Measurements from ENCODE around the gene TCEA3.
A peak's percentile ranks its signal among the peaks of the same experiment; 100 is the strongest.

Gene TCEA3

GRCh38 chr1:23420778-23421177 is 3.8 kb downstream of the TCEA3 start:
- TF ChIP-seq CTCF (conservative IDR thresholded peaks at IDR 0.05): no peak
- H3K27ac ChIP-seq: peak overlapping the region; percentile 96

- TF ChIP-seq CTCF (conservative IDR thresholded peaks at IDR 0.05): no peak
- peak overlapping the region; percentile 31; the same call in 1 of the 2 replicates for H3K27ac ChIP-seq
Measured at GRCh38 chr1:23419180-23419579, 5.4 kb downstream of the TCEA3 start.

GRCh38 chr1:23417570-23417969 is 7.0 kb downstream of the TCEA3 start:
- TF ChIP-seq CTCF (conservative IDR thresholded peaks at IDR 0.05): no peak

GRCh38 chr1:23416964-23417363 is 7.6 kb downstream of the TCEA3 start:
- H3K27ac ChIP-seq: peak overlapping the region; percentile 31
- no peak for TF ChIP-seq CTCF (conservative IDR thresholded peaks at IDR 0.05)

More at GRCh38 chr1:23417570-23417969, 7.0 kb downstream of the TCEA3 start:
- H3K27ac ChIP-seq: peak overlapping the region; percentile 31

GRCh38 chr1:23408797-23409290 is 15.7 kb downstream of the TCEA3 start:
- TF ChIP-seq CTCF (conservative IDR thresholded peaks at IDR 0.05): no peak
- no peak overlapping the region for H3K27ac ChIP-seq

GRCh38 chr1:23407016-23407630 is 17.4 kb downstream of the TCEA3 start:
- peak overlapping the region; percentile 82 for H3K27ac ChIP-seq
- TF ChIP-seq CTCF (conservative IDR thresholded peaks at IDR 0.05): no peak

GRCh38 chr1:23405946-23406345 is 18.6 kb downstream of the TCEA3 start:
- no peak for TF ChIP-seq CTCF (conservative IDR thresholded peaks at IDR 0.05)

More at GRCh38 chr1:23405946-23406345, 18.6 kb downstream of the TCEA3 start:
- peak overlapping the region; percentile 82 for H3K27ac ChIP-seq
